Osteoblast (primary cell): ENCODE data around the gene CAPS2. TPM values are rescaled to one million over a fixed set of nuclear protein-coding genes. Genes with fewer than 3 reads are reported as not detected.

Experiments
- DNase-seq: peaks from one replicate; pipeline ENCODE4 v3.0.0; 2011; ENCODE audit warnings: low spot score, mixed read lengths; ENCODE audit not compliant: insufficient read length; ENCODE audit errors: missing footprints
- H2AFZ ChIP-seq: 2 replicates; pipeline ENCODE4 v1.6.0; 2011; ENCODE audit warnings: mild to moderate bottlenecking, low read length
- H3K27ac ChIP-seq: 2 replicates; pipeline ENCODE4 v1.5.1; 2011; ENCODE audit warnings: mild to moderate bottlenecking, low read depth, low read length, moderate library complexity
- H3K27me3 ChIP-seq: 2 replicates; pipeline ENCODE4 v1.6.0; 2012; ENCODE audit warnings: mild to moderate bottlenecking, control low read depth, inconsistent platforms, low read length, moderate library complexity; ENCODE audit not compliant: insufficient read depth
- H3K36me3 ChIP-seq: 2 replicates; pipeline ENCODE4 v1.5.1; 2011; ENCODE audit warnings: mild to moderate bottlenecking, low read length, control low read depth, moderate library complexity; ENCODE audit not compliant: insufficient read depth
- H3K4me1 ChIP-seq: 2 replicates; pipeline ENCODE4 v1.5.1; 2011; ENCODE audit warnings: mild to moderate bottlenecking, low read length, control low read depth, moderate library complexity; ENCODE audit not compliant: insufficient read depth
- H3K4me2 ChIP-seq: 2 replicates; pipeline ENCODE4 v1.6.0; 2011; ENCODE audit warnings: mild to moderate bottlenecking, low read length; ENCODE audit not compliant: insufficient read depth
- H3K4me3 ChIP-seq: fragments of 200-600 bp; sonication (generic); 3 replicates; pipeline ENCODE4 v1.5.1; 2012; ENCODE audit warnings: mild to moderate bottlenecking, low read length, inconsistent platforms; ENCODE audit not compliant: insufficient read depth
- H3K79me2 ChIP-seq: 2 replicates; pipeline ENCODE4 v1.6.0; 2012; ENCODE audit warnings: mild to moderate bottlenecking, low read length, control low read depth, inconsistent platforms; ENCODE audit not compliant: insufficient read depth
- H3K9me3 ChIP-seq: 2 replicates; pipeline ENCODE4 v1.5.1; 2011; ENCODE audit warnings: low read depth, low read length, control low read depth
- H4K20me1 ChIP-seq: 2 replicates; pipeline ENCODE4 v1.6.0; 2012; ENCODE audit warnings: mild to moderate bottlenecking, low read length, control low read depth; ENCODE audit not compliant: insufficient read depth
- total RNA-seq: library from RNA; depleted of rRNA; stranded (reverse); fragments of >200 nt; gene quantifications from 2 replicates; pipeline ENCODE4 v1.2.3, GENCODE V29; 2012
- TF ChIP-seq, protein P1 (sequence below): IDR thresholded peaks from 2 replicates; pipeline ENCODE4 v1.5.1; 2011; ENCODE audit warnings: mild to moderate bottlenecking, low read depth, low read length, moderate library complexity; ENCODE audit errors: extremely low read depth

Gene CAPS2
- total RNA-seq, 1 donor = 10.5 TPM

GRCh38 chr12:75341873-75342272, 11.7 kb upstream of the CAPS2 start:
- Histone ChIP-seq H3K4me1 (no peaks in the 10 kb centered on the region), H2AFZ (no peak overlapping the region), H3K9me3 (no peaks in the 10 kb centered on the region), H4K20me1 (no peaks in the 10 kb centered on the region), H3K36me3 (no peaks in the 10 kb centered on the region), H3K4me2 (no peak overlapping the region), H3K4me3 (no peak overlapping the region), H3K27me3 (no peaks in the 10 kb centered on the region), H3K27ac (no peak overlapping the region), H3K79me2 (no peaks in the 10 kb centered on the region)
- DNase-seq = no peak
- TF ChIP-seq, protein P1, sequence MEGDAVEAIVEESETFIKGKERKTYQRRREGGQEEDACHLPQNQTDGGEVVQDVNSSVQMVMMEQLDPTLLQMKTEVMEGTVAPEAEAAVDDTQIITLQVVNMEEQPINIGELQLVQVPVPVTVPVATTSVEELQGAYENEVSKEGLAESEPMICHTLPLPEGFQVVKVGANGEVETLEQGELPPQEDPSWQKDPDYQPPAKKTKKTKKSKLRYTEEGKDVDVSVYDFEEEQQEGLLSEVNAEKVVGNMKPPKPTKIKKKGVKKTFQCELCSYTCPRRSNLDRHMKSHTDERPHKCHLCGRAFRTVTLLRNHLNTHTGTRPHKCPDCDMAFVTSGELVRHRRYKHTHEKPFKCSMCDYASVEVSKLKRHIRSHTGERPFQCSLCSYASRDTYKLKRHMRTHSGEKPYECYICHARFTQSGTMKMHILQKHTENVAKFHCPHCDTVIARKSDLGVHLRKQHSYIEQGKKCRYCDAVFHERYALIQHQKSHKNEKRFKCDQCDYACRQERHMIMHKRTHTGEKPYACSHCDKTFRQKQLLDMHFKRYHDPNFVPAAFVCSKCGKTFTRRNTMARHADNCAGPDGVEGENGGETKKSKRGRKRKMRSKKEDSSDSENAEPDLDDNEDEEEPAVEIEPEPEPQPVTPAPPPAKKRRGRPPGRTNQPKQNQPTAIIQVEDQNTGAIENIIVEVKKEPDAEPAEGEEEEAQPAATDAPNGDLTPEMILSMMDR = no peak

GRCh38 chr12:75337905-75338304, 7.8 kb upstream of the CAPS2 start:
- no peaks in the 10 kb centered on the region for H4K20me1 ChIP-seq
- peaks cover 11% of the 10 kb centered on the region for H3K4me1 ChIP-seq
- H3K4me2 ChIP-seq = no peak overlapping the region
- H3K36me3 ChIP-seq = no peaks in the 10 kb centered on the region
- H3K4me3 ChIP-seq = no peak overlapping the region
- TF ChIP-seq, protein P1 = no peak
- H3K27ac ChIP-seq = no peak overlapping the region
- no peak for DNase-seq
- no peaks in the 10 kb centered on the region for H3K79me2 ChIP-seq
- no peaks in the 10 kb centered on the region for H3K9me3 ChIP-seq
- no peaks in the 10 kb centered on the region for H3K27me3 ChIP-seq
- H2AFZ ChIP-seq = no peak overlapping the region

DNA sequence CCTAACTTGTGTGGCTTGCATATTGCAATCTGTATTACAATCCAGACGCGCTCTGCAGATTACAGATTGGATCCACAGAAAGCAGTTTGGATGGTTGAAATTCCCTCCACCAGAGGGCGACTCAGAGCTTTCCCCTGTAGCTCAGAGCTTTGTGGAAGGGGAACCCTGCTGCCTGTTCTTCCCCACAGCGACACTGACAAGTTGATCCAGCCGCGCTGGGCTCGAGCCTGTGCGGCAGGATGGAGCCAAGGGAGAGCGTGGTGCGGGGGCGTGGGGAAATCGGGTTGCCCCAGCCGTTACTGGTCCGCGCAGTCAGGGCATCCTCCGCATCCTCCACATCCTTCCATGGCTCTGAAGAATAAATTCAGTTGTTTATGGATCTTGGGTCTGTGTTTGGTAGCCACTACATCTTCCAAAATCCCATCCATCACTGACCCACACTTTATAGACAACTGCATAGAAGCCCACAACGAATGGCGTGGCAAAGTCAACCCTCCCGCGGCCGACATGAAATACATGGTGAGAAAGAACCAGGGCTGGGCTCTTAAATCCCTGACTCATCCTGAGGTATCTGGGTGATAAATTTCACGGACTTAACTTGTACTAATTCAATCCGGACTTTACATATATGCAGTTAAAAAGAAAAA, 4.4 kb upstream of the CAPS2 start, which contains the start of gene GLIPR1L1:
Gene GLIPR1L1 (plus strand): TSS at position 287 of the 647 bp plus-strand sequence. CDS start 59 bp downstream, at position 346.
- TF ChIP-seq, protein P1 = peak; percentile 95
- peak within 1 kb of the TSS; percentile 89 for H2AFZ ChIP-seq
- H3K9me3 ChIP-seq = no peaks in the 10 kb centered on the region
- H3K27ac ChIP-seq = peak within 1 kb of the TSS; percentile 70
- H3K79me2 ChIP-seq = no peaks in the 10 kb centered on the region
- peak within 1 kb of the TSS; percentile 87 for H3K4me2 ChIP-seq
- H4K20me1 ChIP-seq = no peaks in the 10 kb centered on the region
- no peaks in the 10 kb centered on the region for H3K27me3 ChIP-seq
- peak within 1 kb of the TSS; percentile 75 for H3K4me3 ChIP-seq
- peaks cover 15% of the 10 kb centered on the region for H3K4me1 ChIP-seq
- H3K36me3 ChIP-seq = no peaks in the 10 kb centered on the region
- peak; percentile 81 for DNase-seq

DNA sequence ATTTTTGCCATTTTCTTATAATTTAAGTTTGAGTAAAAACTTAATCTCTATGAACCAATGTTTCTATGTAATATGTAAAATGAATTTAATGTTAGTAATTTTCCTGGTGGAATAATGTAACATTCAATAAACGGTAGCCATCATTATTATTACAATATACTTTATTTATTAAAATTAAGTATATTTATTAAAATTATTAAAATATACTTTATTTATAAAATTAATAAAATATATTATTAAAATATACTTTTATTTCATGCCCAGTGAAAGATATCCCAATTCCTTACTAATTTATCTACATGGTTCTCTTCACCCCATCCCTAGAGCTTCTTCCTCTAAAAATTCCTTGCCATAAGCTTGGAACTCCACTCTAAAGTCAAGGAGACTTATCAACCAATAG, 2.5 kb downstream of the CAPS2 start:
- H3K36me3 ChIP-seq = no peaks in the 10 kb centered on the region
- no peak overlapping the region for H3K27ac ChIP-seq
- H3K4me1 ChIP-seq = peaks cover 7% of the 10 kb centered on the region
- no peak overlapping the region for H3K4me3 ChIP-seq
- no peaks in the 10 kb centered on the region for H3K27me3 ChIP-seq
- H3K4me2 ChIP-seq = no peak overlapping the region
- no peak overlapping the region for H2AFZ ChIP-seq
- TF ChIP-seq, protein P1 = no peak
- no peaks in the 10 kb centered on the region for H4K20me1 ChIP-seq
- DNase-seq = no peak
- no peaks in the 10 kb centered on the region for H3K9me3 ChIP-seq
- no peaks in the 10 kb centered on the region for H3K79me2 ChIP-seq
